ENCODE results near the gene SCN5A.

GRCh38 chr3:38560284-38560683 is 89.2 kb downstream of the SCN5A start:
- TF ChIP-seq ELF4 (IDR thresholded peaks at IDR 0.05): no peak
- no peak for TF ChIP-seq SP1 (IDR thresholded peaks at IDR 0.05)
- TF ChIP-seq FOXA1 (IDR thresholded peaks at IDR 0.05): no peak
- TF ChIP-seq TARDBP (IDR thresholded peaks at IDR 0.05): no peak
- TF ChIP-seq PKNOX1 (IDR thresholded peaks at IDR 0.05): no peak
- TF ChIP-seq ARNT (IDR thresholded peaks at IDR 0.05): no peak
- TF ChIP-seq FOXM1 (IDR thresholded peaks at IDR 0.05; ENCODE audit: borderline replicate concordance): no peak
- no peak for TF ChIP-seq NFRKB (IDR thresholded peaks at IDR 0.05)
- no peak for TF ChIP-seq CTBP1 (IDR thresholded peaks at IDR 0.05; ENCODE audit: borderline replicate concordance)
- no peak for TF ChIP-seq L3MBTL2 (conservative IDR thresholded peaks at IDR 0.05)
- TF ChIP-seq BHLHE40 (IDR thresholded peaks at IDR 0.05; ENCODE audit: borderline replicate concordance): no peak
- TF ChIP-seq HDGF (IDR thresholded peaks at IDR 0.05; ENCODE audit: borderline replicate concordance): no peak

Measured in HEK293T (cell line).